GM10248 (cell line): Measurements from ENCODE around the gene PRR33.

Source experiments
- CTCF ChIA-PET: fragments of 300-600 bp; sonication (Branson Sonifier 250); formaldehyde crosslinking; extraction: SDS; loops from one replicate; lab custom pipeline; 2021; ENCODE audit warnings: antibody characterized with exemption; lab: Yijun Ruan, JAX
- POLR2A ChIA-PET: fragments of 350-650 bp; sonication (Branson Sonifier 250); formaldehyde crosslinking; extraction: SDS; loops from one replicate; lab custom pipeline; 2020; ENCODE audit warnings: antibody characterized with exemption; lab: Yijun Ruan, JAX
- DNase-seq: peaks from one replicate; pipeline ENCODE4 v3.0.0; 2012; ENCODE audit errors: extremely low spot score
- TF ChIP-seq, protein P1 (sequence below): IDR thresholded peaks from 2 replicates; pipeline ENCODE4 v1.5.1; 2012; ENCODE audit warnings: mild to moderate bottlenecking, low read depth; ENCODE audit errors: extremely low read depth, missing control alignments, control extremely low read depth

Gene PRR33

DNA sequence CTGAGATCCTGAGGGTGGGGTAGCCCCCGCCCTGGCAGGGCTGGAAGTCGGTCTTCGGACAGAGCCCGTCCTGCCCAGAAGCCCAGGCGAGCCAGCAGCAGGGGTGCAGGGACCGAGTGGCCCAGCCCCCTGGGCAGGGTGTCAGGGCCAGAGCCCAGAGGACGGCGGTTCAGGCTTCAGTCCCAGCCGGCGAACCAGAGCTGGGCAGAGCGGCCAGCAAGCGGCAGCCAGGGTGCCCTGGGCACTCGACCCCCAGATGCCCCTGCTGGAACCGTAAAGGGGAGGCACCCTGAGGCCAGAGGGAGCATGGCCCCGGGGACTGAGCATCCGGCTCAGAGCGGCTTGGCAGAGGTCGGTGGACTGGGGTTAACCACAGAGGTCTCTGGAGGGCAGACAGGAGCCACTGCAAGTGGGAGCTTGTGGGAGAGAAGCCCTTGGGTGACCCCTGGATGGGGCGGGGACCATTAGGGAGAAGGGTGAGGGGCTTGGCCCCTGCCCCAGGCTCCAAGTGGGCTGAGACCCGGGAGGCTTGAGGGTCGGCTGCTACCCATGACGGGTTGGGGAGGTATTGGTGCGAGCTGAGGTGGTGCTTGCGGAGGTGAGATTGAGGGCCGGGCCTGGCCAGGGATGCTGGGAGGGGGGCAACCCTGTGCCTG, 22.9 kb downstream of the PRR33 start:
- TF ChIP-seq, protein P1, sequence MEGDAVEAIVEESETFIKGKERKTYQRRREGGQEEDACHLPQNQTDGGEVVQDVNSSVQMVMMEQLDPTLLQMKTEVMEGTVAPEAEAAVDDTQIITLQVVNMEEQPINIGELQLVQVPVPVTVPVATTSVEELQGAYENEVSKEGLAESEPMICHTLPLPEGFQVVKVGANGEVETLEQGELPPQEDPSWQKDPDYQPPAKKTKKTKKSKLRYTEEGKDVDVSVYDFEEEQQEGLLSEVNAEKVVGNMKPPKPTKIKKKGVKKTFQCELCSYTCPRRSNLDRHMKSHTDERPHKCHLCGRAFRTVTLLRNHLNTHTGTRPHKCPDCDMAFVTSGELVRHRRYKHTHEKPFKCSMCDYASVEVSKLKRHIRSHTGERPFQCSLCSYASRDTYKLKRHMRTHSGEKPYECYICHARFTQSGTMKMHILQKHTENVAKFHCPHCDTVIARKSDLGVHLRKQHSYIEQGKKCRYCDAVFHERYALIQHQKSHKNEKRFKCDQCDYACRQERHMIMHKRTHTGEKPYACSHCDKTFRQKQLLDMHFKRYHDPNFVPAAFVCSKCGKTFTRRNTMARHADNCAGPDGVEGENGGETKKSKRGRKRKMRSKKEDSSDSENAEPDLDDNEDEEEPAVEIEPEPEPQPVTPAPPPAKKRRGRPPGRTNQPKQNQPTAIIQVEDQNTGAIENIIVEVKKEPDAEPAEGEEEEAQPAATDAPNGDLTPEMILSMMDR = no peak
- ChIA-PET CTCF (interaction anchor here (2.5 to 2.6 kb wide), 2 partner anchors 14 to 33 kb away, joined by 5 to 16 read pairs; no protein-coding TSS in a partner anchor), POLR2A (no interaction called here)
- DNase-seq = no peak

DNA sequence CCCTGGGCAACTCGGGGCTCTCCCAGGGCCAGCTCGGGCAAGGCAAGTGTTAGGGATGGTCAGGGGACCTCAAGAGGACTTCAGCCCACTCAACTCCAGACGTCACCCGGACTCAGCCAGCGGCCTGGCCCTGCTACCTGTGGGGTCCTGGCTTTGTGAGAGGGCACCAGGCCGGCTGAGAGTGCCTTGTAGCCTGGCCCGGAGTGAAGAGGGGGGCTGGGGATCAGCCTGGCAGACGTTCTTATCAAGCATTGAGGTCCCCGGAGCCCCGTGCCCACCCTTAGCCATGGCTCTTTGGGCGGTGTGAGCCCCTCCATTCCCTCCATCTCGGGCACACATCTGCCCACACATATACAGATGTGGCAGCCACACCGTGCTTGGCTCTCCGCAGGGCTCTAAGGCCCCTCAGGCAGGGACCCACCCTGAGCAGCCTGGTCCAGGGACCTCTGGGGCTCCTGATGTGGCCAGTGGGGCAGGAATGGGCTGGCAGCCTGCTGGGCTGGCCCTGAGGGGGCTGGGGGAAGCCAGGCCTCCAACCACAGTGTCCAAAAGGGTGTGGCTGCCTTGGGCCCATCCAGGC, 23.5 kb downstream of the PRR33 start:
- no peak for DNase-seq
- POLR2A ChIA-PET = no interaction called here
- TF ChIP-seq, protein P1 = no peak
- CTCF ChIA-PET = interaction anchor here (1.4 to 2.5 kb wide), 2 partner anchors 14 to 174 kb away, joined by 3 to 16 read pairs; no protein-coding TSS in a partner anchor

DNA sequence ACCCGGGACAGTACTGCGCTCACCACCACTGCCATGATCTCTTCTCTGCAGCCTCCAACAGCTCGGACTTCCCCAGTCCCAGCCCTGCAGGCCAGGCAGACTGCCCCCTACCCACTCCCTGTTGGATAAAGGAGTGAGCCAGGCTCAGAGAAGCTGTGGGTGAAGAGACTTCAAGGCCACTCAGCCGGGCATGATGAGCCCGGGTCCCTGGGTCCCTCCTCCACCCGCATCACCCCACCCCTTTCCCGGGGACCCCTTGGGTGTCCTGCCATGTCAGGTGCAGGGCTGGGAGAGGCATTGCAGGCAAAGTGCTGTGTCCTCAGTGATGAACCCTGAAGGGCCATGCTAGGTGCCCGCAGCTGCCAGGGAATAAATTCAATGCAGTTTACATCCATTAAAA, 24.3 kb downstream of the PRR33 start:
- no peak for DNase-seq
- POLR2A ChIA-PET = no interaction called here
- CTCF ChIA-PET = interaction anchor here (1.4 to 2.4 kb wide), 3 partner anchors 15 to 173 kb away, joined by 3 to 8 read pairs (median 8); no protein-coding TSS in a partner anchor
- TF ChIP-seq, protein P1 = no peak

DNA sequence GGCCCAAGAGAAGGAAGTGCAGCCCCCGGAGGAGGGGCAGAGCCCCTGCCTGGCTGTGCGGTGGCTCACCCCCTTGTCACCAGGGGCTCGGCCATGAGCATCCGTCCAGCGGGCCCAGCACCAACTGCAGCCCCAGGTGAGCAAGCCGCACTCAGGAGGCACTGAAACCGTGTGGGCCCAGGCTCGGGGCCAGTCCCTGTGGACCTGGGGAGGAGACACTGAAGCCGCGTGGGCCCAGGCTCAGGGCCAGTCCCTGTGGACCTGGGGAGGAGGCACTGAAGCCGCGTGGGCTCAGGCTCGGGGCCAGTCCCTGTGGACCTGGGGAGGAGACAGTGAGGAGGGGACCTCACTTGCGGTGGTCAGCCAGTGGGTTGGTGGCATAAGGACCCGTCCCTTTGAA, 24.9 kb downstream of the PRR33 start:
- ChIA-PET POLR2A (no interaction called here), CTCF (interaction anchor here (1.3 to 2.4 kb wide), 4 partner anchors 9 to 161 kb away, joined by 3 to 8 read pairs (median 6); no protein-coding TSS in a partner anchor)
- no peak for DNase-seq
- TF ChIP-seq, protein P1 = no peak

DNA sequence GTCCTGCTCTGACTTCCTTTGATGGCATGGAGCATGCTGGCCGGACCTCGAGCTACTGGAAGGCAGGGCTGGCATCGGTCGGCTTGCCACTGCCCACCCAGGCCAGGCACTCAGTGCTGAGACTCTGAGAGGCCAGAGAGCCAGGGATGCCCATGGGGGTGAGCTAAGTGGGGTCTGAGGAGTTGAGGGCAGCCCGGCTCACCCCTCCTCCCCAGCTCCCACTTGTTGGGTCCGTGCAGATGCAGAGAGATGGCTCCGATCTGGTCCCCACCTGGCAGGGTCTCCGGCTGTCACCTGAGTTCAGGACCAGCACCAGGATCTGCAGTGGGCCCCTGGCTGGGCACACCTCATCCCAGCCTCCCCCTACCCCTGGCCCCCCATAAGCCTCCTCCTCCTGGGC, 25.5 kb downstream of the PRR33 start:
- ChIA-PET POLR2A (no interaction called here), CTCF (interaction anchor here (1.3 to 2.4 kb wide), 4 partner anchors 10 to 160 kb away, joined by 3 to 8 read pairs (median 6); no protein-coding TSS in a partner anchor)
- TF ChIP-seq, protein P1 = no peak
- no peak for DNase-seq

DNA sequence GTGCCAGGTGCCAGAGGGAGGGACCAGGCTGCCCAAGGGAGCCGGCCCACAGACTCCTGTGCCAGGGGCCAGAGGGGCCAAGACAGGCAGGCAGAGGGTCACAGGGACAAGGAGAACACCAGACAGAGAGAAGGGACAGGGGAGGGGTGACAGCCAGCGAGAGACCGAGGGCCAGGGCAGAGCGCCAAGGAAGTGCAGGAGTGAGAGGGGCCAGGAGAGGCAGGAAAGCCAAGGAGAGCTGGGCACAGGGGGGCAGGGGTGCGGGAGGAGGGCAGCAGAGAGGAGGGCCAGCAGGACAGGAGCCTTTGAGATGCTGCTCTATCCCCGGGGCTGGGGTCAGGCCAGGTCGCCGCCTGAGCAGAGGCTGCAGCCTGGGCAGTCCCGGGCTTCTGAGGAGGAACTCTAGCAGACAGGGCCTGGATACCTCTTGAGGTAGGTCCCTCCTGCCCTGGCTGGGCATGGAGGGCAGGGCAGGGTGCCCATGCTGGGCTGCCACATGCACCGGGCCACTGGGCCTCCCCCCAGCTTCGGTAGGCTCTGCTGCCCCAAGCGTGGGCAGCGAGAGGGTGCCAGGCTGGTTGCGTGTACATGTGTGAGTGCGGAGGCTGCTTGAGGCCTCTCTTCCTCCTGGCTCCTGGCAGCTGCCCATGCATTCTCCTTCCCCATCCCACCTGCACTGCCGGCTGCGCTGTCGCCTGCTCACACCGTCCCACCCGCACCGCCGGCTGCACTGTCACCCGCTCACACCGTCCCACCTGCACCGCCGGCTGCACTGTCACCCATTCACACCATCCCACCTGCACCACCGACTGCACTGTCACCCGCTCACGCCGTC, 26.6 kb downstream of the PRR33 start:
- TF ChIP-seq, protein P1 = no peak
- ChIA-PET POLR2A (no interaction called here), CTCF (interaction anchor here (1.8 to 2.4 kb wide), 2 partner anchors 11 to 17 kb away, joined by 5 to 8 read pairs; no protein-coding TSS in a partner anchor)
- DNase-seq = no peak
